Measurements from ENCODE around the gene POLK. TPM values are rescaled to one million over a fixed set of nuclear protein-coding genes. Genes with fewer than 3 reads are reported as not detected.
A peak's percentile ranks its signal among the peaks of the same experiment; 100 is the strongest.
"Not testable (repeated sequence)": the region's sequence is repeated elsewhere in the genome, so short reads cannot be mapped to it uniquely, and the experiment has no call there.

POLK gene
- total RNA-seq, 8 experiments from 2014 or later = 16.7 to 46.4 (median 29.9) TPM

GRCh38 chr5:75536147-75536546 lies 24.5 kb downstream of the POLK start:
- Histone ChIP-seq H3K27ac (no peak overlapping the region), H3K4me1 (replicated peaks in 1 of 2) (peaks cover 0 to 3% of the 10 kb centered on the region in 2 donors), H3K4me3 (no peak overlapping the region)
- in situ Hi-C loops (cut with MboI; ENCODE audit: low pct_unique_long_range_greater_than_20kb in 2 of 9, low sequenced_read_pairs in 9 of 9, unreplicated experiment in 9 of 9) = no loop called here
- ATAC-seq (replicated peaks in 6 of 8) = no peak
- WGBS, 10 experiments = 67 to 100% (median 95%) methylated on average over 1 to 3 of the region's 3 CpGs; no CpG with 5 or more reads in 4 of the 10 experiments

- in situ Hi-C loops (cut with MboI; ENCODE audit: low pct_unique_long_range_greater_than_20kb in 2 of 9, low sequenced_read_pairs in 9 of 9, unreplicated experiment in 9 of 9) = no loop called here
Measured at GRCh38 chr5:75536694-75537360, 25.1 kb downstream of the POLK start.

GRCh38 chr5:75538211-75538610 lies 26.5 kb downstream of the POLK start:
- in situ Hi-C loops (cut with MboI; ENCODE audit: low pct_unique_long_range_greater_than_20kb in 2 of 9, low sequenced_read_pairs in 9 of 9, unreplicated experiment in 9 of 9) = no loop called here
- ATAC-seq (replicated peaks in 6 of 8) = no peak
- Histone ChIP-seq H3K4me1 (replicated peaks in 1 of 2) (peaks cover 0 to 3% of the 10 kb centered on the region in 2 donors), H3K27ac (no peak overlapping the region), H3K4me3 (no peak overlapping the region)
- 17 to 100% (median 100%) methylated on average over 1 of the region's 1 CpG; no CpG with 5 or more reads in 1 of the 10 experiments for WGBS, 10 experiments

More at GRCh38 chr5:75536694-75537360, 25.1 kb downstream of the POLK start:
- no peak overlapping the region for H3K4me3 ChIP-seq
- peak in 4 of 8 experiments; percentile 18 to 83 (median 41) for ATAC-seq (replicated peaks in 6 of 8)
- H3K4me1 ChIP-seq (replicated peaks in 1 of 2) = peaks cover 0 to 3% of the 10 kb centered on the region in 2 donors
- 60 to 100% methylated on average over 1 to 2 of the region's 6 CpGs; no CpG with 5 or more reads in 8 of the 10 experiments for WGBS, 10 experiments
- H3K27ac ChIP-seq = no peak overlapping the region

- Histone ChIP-seq H3K27ac (no peak overlapping the region), H3K4me1 (replicated peaks in 1 of 2) (no peaks in the 10 kb centered on the region), H3K4me3 (no peak overlapping the region)
- in situ Hi-C loops (cut with MboI; ENCODE audit: low pct_unique_long_range_greater_than_20kb in 2 of 9, low sequenced_read_pairs in 9 of 9, unreplicated experiment in 9 of 9) = no loop called here
- 11 to 100% (median 80%) methylated on average over 1 to 2 of the region's 2 CpGs; no CpG with 5 or more reads in 3 of the 10 experiments for WGBS, 10 experiments
- no peak for ATAC-seq (replicated peaks in 6 of 8)
Measured at GRCh38 chr5:75545131-75545530, 33.4 kb downstream of the POLK start.

GRCh38 chr5:75546830-75547229 lies 35.1 kb downstream of the POLK start:
- Histone ChIP-seq H3K4me1 (replicated peaks in 1 of 2) (no peaks in the 10 kb centered on the region), H3K4me3 (no peak overlapping the region), H3K27ac (no peak overlapping the region)
- ATAC-seq (replicated peaks in 6 of 8) = no peak
- WGBS, 10 experiments = 88 to 100% (median 93%) methylated on average over 1 to 6 of the region's 6 CpGs; no CpG with 5 or more reads in 1 of the 10 experiments
- in situ Hi-C loops (cut with MboI; ENCODE audit: low pct_unique_long_range_greater_than_20kb in 2 of 9, low sequenced_read_pairs in 9 of 9, unreplicated experiment in 9 of 9) = no loop called here

- in situ Hi-C loops (cut with MboI; ENCODE audit: low pct_unique_long_range_greater_than_20kb in 2 of 9, low sequenced_read_pairs in 9 of 9, unreplicated experiment in 9 of 9) = no loop called here
- Histone ChIP-seq H3K4me1 (replicated peaks in 1 of 2) (no peaks in the 10 kb centered on the region), H3K27ac (no peak overlapping the region), H3K4me3 (no peak overlapping the region)
- WGBS, 10 experiments = 67 to 100% (median 93%) methylated on average over 1 to 3 of the region's 3 CpGs; no CpG with 5 or more reads in 2 of the 10 experiments
- no peak for ATAC-seq (replicated peaks in 6 of 8)
Measured at GRCh38 chr5:75547812-75548211, 36.1 kb downstream of the POLK start.

- in situ Hi-C loops (cut with MboI; ENCODE audit: low pct_unique_long_range_greater_than_20kb in 2 of 9, low sequenced_read_pairs in 9 of 9, unreplicated experiment in 9 of 9) = no loop called here
- WGBS, 10 experiments = 100% methylated on average over 1 of the region's 1 CpG; no CpG with 5 or more reads in 3 of the 10 experiments
- no peak for ATAC-seq (replicated peaks in 6 of 8)
- H3K4me3 ChIP-seq = no peak overlapping the region
- H3K4me1 ChIP-seq (replicated peaks in 1 of 2) = no peaks in the 10 kb centered on the region
- no peak overlapping the region for H3K27ac ChIP-seq
Measured at GRCh38 chr5:75550597-75550996, 38.9 kb downstream of the POLK start.

GRCh38 chr5:75551471-75551870 lies 39.8 kb downstream of the POLK start:
- no peaks in the 10 kb centered on the region for H3K4me1 ChIP-seq (replicated peaks in 1 of 2)
- no peak for ATAC-seq (replicated peaks in 6 of 8)
- in situ Hi-C loops (cut with MboI; ENCODE audit: low pct_unique_long_range_greater_than_20kb in 2 of 9, low sequenced_read_pairs in 9 of 9, unreplicated experiment in 9 of 9) = no loop called here
- H3K4me3 ChIP-seq = no peak overlapping the region
- no peak overlapping the region for H3K27ac ChIP-seq
- WGBS, 10 experiments = 39 to 100% (median 75%) methylated on average over 1 to 3 of the region's 3 CpGs; no CpG with 5 or more reads in 1 of the 10 experiments

- Histone ChIP-seq H3K4me1 (replicated peaks in 1 of 2) (no peaks in the 10 kb centered on the region), H3K27ac (no peak overlapping the region), H3K4me3 (no peak overlapping the region)
- in situ Hi-C loops (cut with MboI; ENCODE audit: low pct_unique_long_range_greater_than_20kb in 2 of 9, low sequenced_read_pairs in 9 of 9, unreplicated experiment in 9 of 9) = no loop called here
- WGBS, 10 experiments = 93 to 100% (median 100%) methylated on average over 1 to 2 of the region's 2 CpGs; no CpG with 5 or more reads in 4 of the 10 experiments
- no peak for ATAC-seq (replicated peaks in 6 of 8)
Measured at GRCh38 chr5:75552764-75553163, 41.1 kb downstream of the POLK start.

- 83 to 100% (median 100%) methylated on average over 1 of the region's 1 CpG; no CpG with 5 or more reads in 3 of the 10 experiments for WGBS, 10 experiments
Measured at GRCh38 chr5:75553358-75553757, 41.7 kb downstream of the POLK start.

GRCh38 chr5:75558221-75558620 lies 46.5 kb downstream of the POLK start:
- no peak for ATAC-seq (replicated peaks in 6 of 8)
- WGBS, 10 experiments = 90 to 100% (median 100%) methylated on average over 1 of the region's 1 CpG; no CpG with 5 or more reads in 2 of the 10 experiments
- no peaks in the 10 kb centered on the region for H3K4me1 ChIP-seq (replicated peaks in 1 of 2)
- no peak overlapping the region for H3K27ac ChIP-seq
- in situ Hi-C loops (cut with MboI; ENCODE audit: low pct_unique_long_range_greater_than_20kb in 2 of 9, low sequenced_read_pairs in 9 of 9, unreplicated experiment in 9 of 9) = no loop called here
- no peak overlapping the region for H3K4me3 ChIP-seq

More at GRCh38 chr5:75553358-75553757, 41.7 kb downstream of the POLK start:
- Histone ChIP-seq H3K4me1 (replicated peaks in 1 of 2) (no peaks in the 10 kb centered on the region), H3K27ac (no peak overlapping the region), H3K4me3 (no peak overlapping the region)
- in situ Hi-C loops (cut with MboI; ENCODE audit: low pct_unique_long_range_greater_than_20kb in 2 of 9, low sequenced_read_pairs in 9 of 9, unreplicated experiment in 9 of 9) = no loop called here
- no peak for ATAC-seq (replicated peaks in 6 of 8)

- no peaks in the 10 kb centered on the region for H3K4me1 ChIP-seq (replicated peaks in 1 of 2)
- no peak overlapping the region for H3K4me3 ChIP-seq
- ATAC-seq (replicated peaks in 6 of 8) = peak in 1 of 8 experiments; percentile 29
- in situ Hi-C loops (cut with MboI; ENCODE audit: low pct_unique_long_range_greater_than_20kb in 2 of 9, low sequenced_read_pairs in 9 of 9, unreplicated experiment in 9 of 9) = no loop called here
- no peak overlapping the region for H3K27ac ChIP-seq
- WGBS, 10 experiments = 13 to 100% (median 86%) methylated on average over 1 to 4 of the region's 4 CpGs
Measured at GRCh38 chr5:75558981-75559632, 47.4 kb downstream of the POLK start.

GRCh38 chr5:75560655-75561054 lies 49.0 kb downstream of the POLK start:
- in situ Hi-C loops (cut with MboI; ENCODE audit: low pct_unique_long_range_greater_than_20kb in 2 of 9, low sequenced_read_pairs in 9 of 9, unreplicated experiment in 9 of 9); H3K4me1 ChIP-seq (replicated peaks in 1 of 2); ATAC-seq (replicated peaks in 6 of 8); H3K27ac ChIP-seq; H3K4me3 ChIP-seq: not testable (repeated sequence)
- WGBS, 10 experiments = 83 to 100% (median 100%) methylated on average over 1 of the region's 1 CpG; no CpG with 5 or more reads in 5 of the 10 experiments
